NCI-H187 (cell line): ENCODE data around the gene ZNF479.
"Not testable (repeated sequence)": the region's sequence is repeated elsewhere in the genome, so short reads cannot be mapped to it uniquely, and the experiment has no call there.

Source experiments
- DNase-seq, 2 experiments: peaks; one replicate each; lab custom pipeline; 2025; lab: John Stamatoyannopoulos, UW

ZNF479 gene

DNA sequence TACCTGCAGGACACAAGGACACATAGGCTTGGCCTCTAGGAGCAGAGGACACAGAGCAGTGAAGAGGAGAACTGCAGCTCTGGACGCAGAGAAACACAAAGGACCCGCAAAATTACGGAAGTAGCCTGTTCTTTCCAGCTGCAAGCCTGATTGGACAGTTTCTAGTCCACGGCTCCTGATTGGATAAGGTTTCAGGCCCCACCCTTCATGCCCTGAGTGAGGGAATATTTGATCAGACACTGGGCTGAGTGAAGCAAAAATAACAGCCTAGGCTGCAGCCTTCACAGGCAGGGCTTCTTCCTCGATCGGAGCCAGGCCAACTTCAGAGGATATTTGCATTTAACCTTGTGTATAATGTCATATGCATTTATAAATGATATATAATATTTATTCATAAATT is at the start of gene ZNF479:
Gene ZNF479, minus strand, starts transcription at position 101 of the 400 bp plus-strand sequence. CDS start 112 bp downstream, outside the sequence.
- not testable (repeated sequence) for DNase-seq

DNA sequence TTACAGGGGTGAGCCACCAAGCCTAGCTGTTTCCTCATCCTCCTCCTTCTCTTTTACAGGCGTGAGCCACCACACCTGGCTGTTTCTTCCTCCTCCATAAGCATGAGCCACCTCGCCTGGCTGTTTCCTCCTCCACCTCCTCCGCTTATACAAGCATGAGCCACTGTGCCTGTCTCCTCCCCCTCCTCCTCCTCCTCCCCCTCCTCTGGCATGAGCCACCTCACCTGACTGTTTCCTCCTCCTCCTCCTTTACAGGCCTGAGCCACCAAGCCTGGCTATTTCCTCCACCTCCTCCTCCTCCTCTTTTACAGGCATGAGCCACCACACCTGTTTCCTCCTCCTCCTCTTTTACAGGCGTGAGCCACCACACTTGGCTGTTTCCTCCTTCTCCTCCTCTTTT is 49.8 kb upstream of the ZNF479 start:
- DNase-seq = no peak

DNA sequence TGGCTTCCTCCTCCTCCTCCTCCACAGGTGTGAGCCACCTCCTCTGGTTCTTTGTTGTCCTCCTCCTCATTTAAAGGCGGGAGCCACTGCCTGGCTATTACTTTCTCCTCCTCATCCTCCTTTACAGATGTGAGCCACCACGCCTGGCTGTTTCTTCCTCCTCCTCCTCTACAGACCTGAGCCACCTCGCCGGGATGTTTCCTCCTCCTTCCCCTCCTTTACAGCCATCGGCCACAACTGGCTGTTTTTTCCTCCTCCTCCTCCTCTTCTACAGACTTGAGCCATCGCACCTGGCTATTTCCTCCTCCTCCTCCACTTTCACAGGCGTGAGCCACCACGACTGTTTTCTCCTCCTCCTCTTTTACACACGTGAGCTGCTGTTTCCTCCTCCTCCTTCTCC is 49.0 kb upstream of the ZNF479 start:
- DNase-seq = no peak

DNA sequence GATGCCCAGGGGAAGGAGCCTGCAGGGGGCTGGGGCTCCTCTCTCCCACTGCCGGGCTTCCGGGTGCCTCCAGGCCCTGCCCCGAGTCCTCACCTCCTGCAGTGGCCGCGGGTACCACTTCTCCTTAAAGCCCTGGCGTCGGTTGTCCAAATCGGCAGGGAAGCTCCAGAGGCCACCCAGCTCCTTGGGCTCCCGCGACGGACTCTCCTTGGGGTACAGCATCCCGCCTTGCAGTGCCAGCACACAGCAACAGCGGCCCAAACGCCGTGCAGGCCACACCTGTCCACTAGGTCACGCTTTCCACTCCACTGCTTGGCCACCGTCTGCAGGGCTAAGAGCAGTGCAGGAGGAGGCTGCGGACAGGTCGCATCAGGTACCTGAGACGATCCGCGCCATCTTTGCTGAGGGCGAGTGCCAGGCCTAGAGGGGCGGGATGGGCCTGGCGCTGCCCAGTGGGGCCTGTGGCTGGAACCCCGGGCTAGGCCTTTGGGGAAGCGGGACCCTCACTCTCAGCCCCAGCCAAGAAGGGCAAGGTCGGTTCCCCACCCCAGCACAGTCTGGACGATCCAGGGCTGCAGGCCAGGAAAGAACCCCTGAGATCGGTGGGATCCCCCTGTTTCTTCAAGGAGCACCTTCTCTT is 47.7 kb upstream of the ZNF479 start:
- DNase-seq = no peak

DNA sequence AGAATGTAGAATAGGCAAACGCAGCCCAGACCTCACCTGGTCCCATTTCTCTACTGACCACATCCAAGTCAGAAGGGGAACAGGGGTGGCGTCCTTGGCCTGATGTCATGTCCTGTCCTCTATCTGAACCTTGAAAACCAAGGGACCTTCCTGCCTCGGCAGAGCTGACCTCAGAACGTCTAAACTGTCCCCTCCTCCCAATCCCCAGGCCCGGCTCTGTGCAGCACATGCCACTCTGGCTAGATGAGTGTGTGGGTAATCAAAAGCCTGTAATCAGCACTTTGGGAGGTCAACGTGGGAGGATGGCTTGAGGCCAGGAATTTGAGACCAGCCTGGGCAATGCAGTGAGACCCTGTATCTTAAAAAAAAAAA is 46.5 kb upstream of the ZNF479 start:
- no peak for DNase-seq

DNA sequence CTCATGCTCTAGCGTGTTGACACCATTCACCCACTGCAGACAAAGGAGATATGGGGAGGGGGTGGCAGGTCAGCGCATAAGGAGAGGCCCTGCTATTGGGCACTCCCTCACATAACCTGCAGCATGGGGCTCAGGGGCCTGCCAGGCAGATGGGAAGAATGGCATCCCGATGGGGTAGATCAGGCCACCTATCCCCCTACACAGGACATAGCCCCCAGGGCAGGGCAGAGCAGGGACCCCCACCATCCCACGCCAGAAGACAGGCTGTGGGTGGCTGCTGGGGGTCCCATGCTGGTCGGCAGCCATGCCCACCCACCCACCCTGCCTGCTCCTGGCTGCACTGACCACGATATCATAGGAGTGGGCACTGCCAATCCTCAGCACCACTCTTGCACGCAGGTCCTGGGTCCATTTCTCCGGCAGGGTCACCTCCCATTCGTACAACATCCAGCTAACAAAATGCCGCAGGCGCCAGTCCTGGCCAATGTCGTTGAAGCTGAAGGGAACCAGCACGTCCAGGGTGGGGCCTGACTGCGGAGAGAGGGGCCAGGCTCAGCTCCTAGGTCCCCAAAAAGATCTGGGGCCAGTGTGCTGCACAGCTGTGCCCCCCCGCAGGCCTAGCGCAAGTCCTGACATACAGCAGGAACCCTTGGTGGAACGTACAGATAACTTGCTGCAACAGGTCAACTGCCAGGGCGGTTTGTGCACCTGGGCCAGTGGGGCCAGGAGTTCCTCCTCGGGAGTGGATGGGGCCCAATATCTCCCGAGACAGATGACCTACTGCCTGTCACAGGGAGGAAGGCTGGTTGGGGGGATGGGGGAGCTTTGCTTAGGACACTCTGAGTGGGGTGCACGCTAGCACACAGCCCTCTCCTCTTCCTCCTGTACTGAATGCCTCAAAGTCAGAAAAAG is 45.9 kb upstream of the ZNF479 start:
- no peak for DNase-seq

DNA sequence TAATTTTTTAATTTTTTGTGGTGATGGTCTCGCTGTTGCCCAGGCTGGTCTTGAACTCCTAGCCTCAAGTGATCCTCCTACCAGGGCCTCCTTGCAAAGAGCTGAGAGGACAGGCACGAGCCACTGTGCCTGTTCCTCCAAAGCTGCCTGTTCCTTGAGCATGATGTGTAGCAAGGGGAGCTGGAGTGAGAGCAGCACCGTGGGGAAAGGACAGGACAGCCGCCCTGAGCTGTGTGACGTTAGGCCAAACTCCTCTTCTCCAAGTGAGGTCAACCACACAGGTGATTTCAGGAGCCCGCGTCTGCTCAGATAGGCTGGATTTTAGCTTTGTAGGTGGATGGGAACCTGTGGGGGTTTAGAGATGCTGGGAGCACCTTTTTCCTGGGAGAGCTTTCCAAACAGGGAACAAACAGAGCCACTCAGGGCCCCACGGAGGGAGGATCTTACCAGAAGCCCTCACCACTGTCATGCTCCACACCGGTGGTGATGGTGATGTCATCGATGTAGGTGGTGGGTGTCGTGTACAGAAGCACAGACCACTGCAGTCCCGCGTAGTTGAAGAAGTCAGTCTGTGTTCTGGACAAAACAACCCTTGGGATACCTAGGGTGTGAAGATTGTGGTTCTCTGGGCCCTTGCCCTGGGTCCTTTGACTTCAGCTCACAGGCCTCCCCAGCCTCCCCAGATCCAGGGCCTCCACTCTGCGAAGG is 44.8 kb upstream of the ZNF479 start:
- no peak for DNase-seq

DNA sequence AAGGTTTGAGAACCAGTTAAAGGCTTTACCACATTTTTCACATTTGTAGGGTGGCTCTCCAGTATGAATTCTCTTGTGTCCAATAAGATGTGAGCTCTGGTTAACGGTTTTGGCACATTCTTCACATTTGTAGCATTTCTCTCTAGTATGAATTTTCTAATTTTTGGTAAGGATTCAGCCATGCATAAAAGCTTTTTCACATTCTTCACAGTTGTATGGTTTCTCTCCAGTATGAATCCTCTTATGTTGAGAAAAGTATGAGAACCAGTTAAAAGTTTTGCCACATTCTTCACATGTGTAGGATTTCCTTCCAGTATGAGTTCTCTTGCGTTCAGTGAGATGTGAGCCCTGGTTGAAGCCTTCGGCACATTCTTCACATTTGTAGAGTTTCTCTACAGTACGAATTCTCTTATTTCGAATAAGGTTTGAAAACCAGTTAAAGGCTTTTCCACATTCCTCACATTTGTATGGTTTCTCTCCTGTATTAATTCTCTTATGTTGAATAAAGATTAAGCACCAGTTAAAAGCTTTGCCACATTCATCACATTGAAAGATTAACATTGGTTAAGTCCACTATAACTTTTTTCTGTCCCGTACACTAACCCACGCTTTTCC is 33.2 kb upstream of the ZNF479 start:
- DNase-seq = no peak

DNA sequence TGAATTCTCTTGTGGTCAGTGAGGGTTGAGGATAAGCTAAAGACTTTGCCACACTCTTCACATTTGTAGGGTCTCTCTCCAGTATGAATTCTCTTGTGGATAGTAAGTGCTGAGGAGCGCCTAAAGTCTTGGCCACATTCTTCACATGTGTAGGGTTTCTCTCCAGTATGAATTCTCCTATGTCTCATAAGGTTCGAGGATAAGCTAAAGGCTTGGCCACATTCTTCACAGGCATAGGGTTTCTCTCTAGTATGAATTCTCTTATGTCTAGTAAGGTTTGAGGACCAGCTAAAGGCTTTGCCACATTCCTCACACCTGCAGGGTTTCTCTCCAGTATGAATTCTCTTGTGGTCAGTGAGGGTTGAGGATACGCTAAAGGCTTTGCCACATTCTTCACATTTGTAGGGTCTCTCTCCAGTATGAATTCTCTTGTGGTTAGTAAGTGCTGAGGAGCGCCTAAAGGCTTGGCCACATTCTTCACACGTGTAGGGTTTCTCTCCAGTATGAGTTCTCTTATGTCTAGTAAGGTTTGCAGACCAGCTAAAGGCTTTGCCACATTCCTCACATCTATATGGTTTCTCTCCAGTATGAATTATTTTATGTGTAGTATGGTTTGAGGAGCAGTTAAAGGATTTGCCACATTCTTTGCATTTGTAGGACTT is 12.0 kb downstream of the ZNF479 start:
- not testable (repeated sequence) for DNase-seq
